Tibial nerve (tissue), 4 donors: ENCODE measurements around the gene WNT4.

Source experiments
- CTCF ChIP-seq, 5 experiments: fragments of 200-600 bp in 3 of 5; fragments of 450-650 bp in 2 of 5; sonication (generic) in 3 of 5; IDR thresholded peaks; one replicate each; pipeline ENCODE4 v1.5.1; 2016 to 2019; ENCODE audit warnings: antibody characterized with exemption in 5 of 5, mild to moderate bottlenecking in 3 of 5, moderate library complexity in 2 of 5
- EP300 ChIP-seq, 2 donors: sonication (generic); formaldehyde crosslinking; IDR thresholded peaks; one replicate each; pipeline ENCODE4 v1.6.1; 2017; ENCODE audit warnings: antibody characterized with exemption in 2 of 2, mild to moderate bottlenecking in 1 of 2
- POLR2A ChIP-seq, 2 donors: fragments of 450-650 bp; IDR thresholded peaks; one replicate each; pipeline ENCODE4 v1.6.1; 2017; ENCODE audit warnings: antibody characterized with exemption in 2 of 2, mild to moderate bottlenecking in 2 of 2, moderate library complexity in 2 of 2

GRCh38 chr1:22155517-22155916 lies 12.6 kb upstream of the WNT4 start:
- TF ChIP-seq POLR2A (IDR thresholded peaks at IDR 0.05): no peak
- TF ChIP-seq CTCF (IDR thresholded peaks at IDR 0.05): no peak
- no peak for TF ChIP-seq EP300 (IDR thresholded peaks at IDR 0.05)
